Transverse colon (tissue), 4 donors: ENCODE measurements around the gene MOB3B.

ENCODE experiments used
- CTCF ChIP-seq, 5 experiments: fragments of 200-600 bp in 3 of 5; fragments of 450-650 bp in 2 of 5; sonication (generic) in 3 of 5; IDR thresholded peaks; 1 replicate in 2 of 5; 2 replicates in 3 of 5; pipeline ENCODE4 v1.5.1; 2016 to 2017; ENCODE audit warnings: antibody characterized with exemption in 5 of 5, inconsistent platforms in 3 of 5, mild to moderate bottlenecking in 2 of 5, moderate library complexity in 1 of 5
- EP300 ChIP-seq: sonication (generic); formaldehyde crosslinking; IDR thresholded peaks from one replicate; pipeline ENCODE4 v1.6.1; 2017; ENCODE audit warnings: antibody characterized with exemption, low read depth
- POLR2A ChIP-seq: fragments of 450-650 bp; IDR thresholded peaks from one replicate; pipeline ENCODE4 v1.6.1; 2016; ENCODE audit warnings: antibody characterized with exemption, mild to moderate bottlenecking, moderate library complexity
- POLR2AphosphoS5 ChIP-seq, 3 donors: sonication (generic); formaldehyde crosslinking; IDR thresholded peaks; one replicate each; pipeline ENCODE4 v1.6.1; 2016; ENCODE audit warnings: antibody characterized with exemption in 3 of 3

- TF ChIP-seq CTCF (IDR thresholded peaks at IDR 0.05) (no peak), POLR2A (no peak), POLR2AphosphoS5 (IDR thresholded peaks at IDR 0.05) (no peak), EP300 (no peak)
These were observed 189.8 kb downstream of the MOB3B start for GRCh38 chr9:27339661-27340284.
